ENCODE data around the gene A3GALT2. TPM values are rescaled to one million over a fixed set of nuclear protein-coding genes. Genes with fewer than 3 reads are reported as not detected.

Gene A3GALT2
- total RNA-seq, 1 donor from 2014 or later, result not detected

- H3K9me3 ChIP-seq, result no peaks in the 10 kb centered on the region
- peaks cover 78% of the 10 kb centered on the region for H3K4me1 ChIP-seq
- H3K36me3 ChIP-seq, result peaks cover 6 to 41% of the 10 kb centered on the region in 2 donors
- H3K4me3 ChIP-seq, result no peak overlapping the region
- intact Hi-C loops (cut with DNase I), result no loop called here
- H3K27me3 ChIP-seq, result no peaks in the 10 kb centered on the region
- TF ChIP-seq POLR2AphosphoS5 (IDR thresholded peaks at IDR 0.05; ENCODE audit: insufficient read depth in 1 of 2, low read depth in 1 of 2) (peak in 1 of 2 donors; percentile 73), POLR2A (IDR thresholded peaks at IDR 0.05) (no peak), CTCF (IDR thresholded peaks at IDR 0.05) (no peak)
- peak overlapping the region; percentile 63 for H3K27ac ChIP-seq
- DNase-seq (ENCODE audit: extremely low spot score in 2 of 2), result no peak
Measured at GRCh38 chr1:33334081-33334552, 13.2 kb upstream of the A3GALT2 start.

- Histone ChIP-seq H3K27me3 (no peaks in the 10 kb centered on the region), H3K4me1 (peaks cover 77% of the 10 kb centered on the region), H3K4me3 (no peak overlapping the region), H3K9me3 (no peaks in the 10 kb centered on the region), H3K36me3 (peaks cover 6 to 53% of the 10 kb centered on the region in 2 donors), H3K27ac (peak overlapping the region; percentile 63)
- DNase-seq (ENCODE audit: extremely low spot score in 2 of 2), result no peak
- intact Hi-C loops (cut with DNase I), result no loop called here
- TF ChIP-seq POLR2A (IDR thresholded peaks at IDR 0.05), result no peak
- no peak for TF ChIP-seq CTCF (IDR thresholded peaks at IDR 0.05)
- no peak for TF ChIP-seq POLR2AphosphoS5 (IDR thresholded peaks at IDR 0.05; ENCODE audit: insufficient read depth in 1 of 2, low read depth in 1 of 2)
Measured at GRCh38 chr1:33332881-33333280, 12.0 kb upstream of the A3GALT2 start.

GRCh38 chr1:33332357-33332789, 11.5 kb upstream of the A3GALT2 start:
- no peak for DNase-seq (ENCODE audit: extremely low spot score in 2 of 2)
- H3K4me1 ChIP-seq, result peaks cover 77% of the 10 kb centered on the region
- intact Hi-C loops (cut with DNase I), result no loop called here
- no peak overlapping the region for H3K4me3 ChIP-seq
- no peaks in the 10 kb centered on the region for H3K27me3 ChIP-seq
- no peaks in the 10 kb centered on the region for H3K9me3 ChIP-seq
- H3K36me3 ChIP-seq, result peaks cover 6 to 56% of the 10 kb centered on the region in 2 donors
- TF ChIP-seq CTCF (IDR thresholded peaks at IDR 0.05) (no peak), POLR2AphosphoS5 (IDR thresholded peaks at IDR 0.05; ENCODE audit: insufficient read depth in 1 of 2, low read depth in 1 of 2) (no peak), POLR2A (IDR thresholded peaks at IDR 0.05) (no peak)
- peak overlapping the region; percentile 63 for H3K27ac ChIP-seq

GRCh38 chr1:33331444-33332356, 10.8 kb upstream of the A3GALT2 start:
- Histone ChIP-seq H3K36me3 (peaks cover 6 to 63% of the 10 kb centered on the region in 2 donors), H3K4me3 (no peak overlapping the region), H3K9me3 (no peaks in the 10 kb centered on the region), H3K4me1 (peaks cover 77% of the 10 kb centered on the region), H3K27me3 (no peaks in the 10 kb centered on the region), H3K27ac (peak overlapping the region; percentile 63)
- no peak for DNase-seq (ENCODE audit: extremely low spot score in 2 of 2)
- intact Hi-C loops (cut with DNase I), result no loop called here
- TF ChIP-seq CTCF (IDR thresholded peaks at IDR 0.05) (no peak), POLR2AphosphoS5 (IDR thresholded peaks at IDR 0.05; ENCODE audit: insufficient read depth in 1 of 2, low read depth in 1 of 2) (peak in 1 of 2 donors; percentile 13)

- DNase-seq (ENCODE audit: extremely low spot score in 2 of 2), result no peak
- H3K36me3 ChIP-seq, result peaks cover 6 to 71% of the 10 kb centered on the region in 2 donors
- intact Hi-C loops (cut with DNase I), result no loop called here
- H3K9me3 ChIP-seq, result no peaks in the 10 kb centered on the region
- H3K4me1 ChIP-seq, result peaks cover 69% of the 10 kb centered on the region
- H3K27me3 ChIP-seq, result no peaks in the 10 kb centered on the region
- TF ChIP-seq POLR2AphosphoS5 (IDR thresholded peaks at IDR 0.05; ENCODE audit: insufficient read depth in 1 of 2, low read depth in 1 of 2), result no peak
- TF ChIP-seq POLR2A (IDR thresholded peaks at IDR 0.05), result no peak
- no peak for TF ChIP-seq CTCF (IDR thresholded peaks at IDR 0.05)
- H3K27ac ChIP-seq, result no peak overlapping the region
- no peak overlapping the region for H3K4me3 ChIP-seq
Measured at GRCh38 chr1:33330906-33331305, 10.0 kb upstream of the A3GALT2 start.

All from vagina (tissue), 2 donors.